ENCODE data around the gene TRIM39.
"Not testable (repeated sequence)": the region's sequence is repeated elsewhere in the genome, so short reads cannot be mapped to it uniquely, and the experiment has no call there.

The TRIM39 gene

DNA sequence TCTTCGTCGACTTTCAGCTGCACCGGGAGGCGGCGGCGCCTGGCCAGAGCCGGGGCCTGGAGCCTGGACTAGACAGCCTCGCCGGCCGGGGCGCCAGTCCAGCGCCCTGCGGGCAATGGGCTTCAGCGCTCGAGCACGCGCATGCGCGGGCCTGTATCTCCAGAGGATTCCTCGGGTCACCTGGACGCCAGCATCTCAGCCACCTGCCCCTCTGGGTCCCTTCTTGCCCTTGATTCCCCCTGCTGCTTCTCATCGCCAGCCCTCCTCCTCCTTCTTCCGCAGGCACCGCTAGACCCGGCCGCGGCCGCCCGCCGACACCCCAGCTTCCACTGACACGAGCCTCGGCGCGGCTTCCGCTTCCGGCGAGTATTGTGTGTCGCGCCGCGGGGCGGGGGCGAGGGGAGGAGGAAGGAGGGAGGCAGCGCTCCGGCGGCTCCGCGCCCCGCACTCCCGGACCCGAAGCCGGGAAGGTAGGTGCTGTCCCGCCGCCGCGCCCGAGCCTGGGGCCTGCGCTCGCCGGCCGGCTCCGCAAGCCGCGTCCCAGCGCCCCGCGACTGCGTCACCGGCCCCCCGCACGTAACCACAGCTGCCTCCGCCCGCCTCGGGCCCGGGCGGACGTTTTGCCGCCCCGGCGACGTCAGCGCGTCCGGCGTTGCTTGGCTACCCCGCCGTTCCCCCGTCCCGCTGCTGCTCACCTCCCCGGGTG lies at the start of gene TRIM39:
Gene TRIM39 (plus strand): TSS at position 402 of the 706 bp plus-strand sequence. CDS start 2,391 bp downstream, outside the sequence.
- DNase-seq, result peak; percentile 57

DNA sequence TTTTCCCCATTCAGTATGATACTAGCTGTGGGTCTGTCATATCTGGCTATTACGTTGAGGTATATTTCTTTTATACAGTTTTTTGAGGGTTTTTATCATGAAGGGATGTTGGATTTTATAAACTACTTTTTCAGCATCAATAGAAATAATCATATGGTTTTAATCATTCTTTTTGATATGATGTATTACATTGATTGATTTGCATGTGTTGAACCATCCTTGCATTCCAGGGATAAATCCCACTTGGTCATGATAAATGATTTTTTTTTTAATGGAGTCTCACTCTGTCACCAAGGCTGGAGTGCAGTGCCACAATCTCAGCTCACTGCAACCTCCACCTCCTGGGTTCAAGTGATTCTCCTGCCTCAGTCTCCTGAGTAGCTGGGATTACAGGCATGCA lies 45.7 kb upstream of the TRIM39 start:
- DNase-seq, result not testable (repeated sequence)

DNA sequence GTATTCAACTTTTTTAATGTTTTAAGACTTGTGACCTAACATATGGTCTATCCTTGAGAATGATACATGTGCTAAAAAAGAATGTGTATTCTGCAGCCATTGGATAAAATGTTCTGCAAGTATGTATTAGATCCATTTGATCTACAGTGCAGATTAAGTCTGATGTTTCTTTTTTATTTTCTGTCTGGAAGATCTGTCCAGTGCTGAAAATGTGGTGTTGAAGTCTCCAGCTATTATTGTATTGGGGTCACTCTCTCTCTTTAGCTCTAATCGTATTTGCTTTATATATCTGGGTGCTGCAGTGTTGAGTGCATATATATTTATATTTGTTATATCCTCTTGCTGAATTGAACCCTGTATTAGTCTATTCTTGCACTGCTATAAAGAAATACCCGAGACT lies 44.2 kb upstream of the TRIM39 start:
- no peak for DNase-seq

DNA sequence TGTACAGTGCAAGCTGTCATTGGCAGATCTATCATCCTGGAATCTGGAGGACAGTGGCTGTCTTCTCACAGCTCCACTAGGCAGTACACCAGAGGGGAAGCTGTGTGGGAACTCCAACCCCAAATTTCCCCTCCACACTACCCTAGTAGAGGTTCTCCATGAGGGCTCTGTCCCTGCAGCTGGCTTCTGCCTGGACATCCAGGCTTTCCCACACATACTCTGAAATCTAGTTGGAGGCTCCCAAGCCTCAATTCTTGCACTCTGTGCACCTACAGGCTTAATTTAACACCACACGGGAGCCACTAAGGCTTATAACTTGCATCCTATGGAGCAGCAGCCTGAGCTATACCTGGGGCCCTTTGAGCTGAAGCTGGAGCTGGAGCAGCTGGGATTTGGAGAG lies 43.0 kb upstream of the TRIM39 start:
- DNase-seq, result no peak

DNA sequence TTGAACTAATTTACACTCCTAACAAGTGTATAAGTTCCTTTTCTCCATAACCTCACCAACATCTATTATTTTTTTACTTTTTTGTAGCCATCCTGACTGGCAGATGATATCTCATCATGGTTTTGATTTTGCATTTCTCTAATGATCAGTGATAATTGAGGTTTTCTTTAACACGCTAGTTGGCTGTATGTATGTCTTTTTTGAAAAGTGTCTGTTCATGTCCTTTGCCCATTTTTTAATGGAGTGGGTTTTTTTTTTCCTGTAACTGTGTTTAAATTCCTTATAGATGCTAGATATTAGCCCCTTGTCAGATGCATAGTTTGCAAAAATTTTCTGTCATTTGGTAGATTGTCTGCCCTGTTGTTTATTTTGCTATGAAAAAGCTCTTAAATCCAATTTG lies 39.6 kb upstream of the TRIM39 start:
- no peak for DNase-seq

DNA sequence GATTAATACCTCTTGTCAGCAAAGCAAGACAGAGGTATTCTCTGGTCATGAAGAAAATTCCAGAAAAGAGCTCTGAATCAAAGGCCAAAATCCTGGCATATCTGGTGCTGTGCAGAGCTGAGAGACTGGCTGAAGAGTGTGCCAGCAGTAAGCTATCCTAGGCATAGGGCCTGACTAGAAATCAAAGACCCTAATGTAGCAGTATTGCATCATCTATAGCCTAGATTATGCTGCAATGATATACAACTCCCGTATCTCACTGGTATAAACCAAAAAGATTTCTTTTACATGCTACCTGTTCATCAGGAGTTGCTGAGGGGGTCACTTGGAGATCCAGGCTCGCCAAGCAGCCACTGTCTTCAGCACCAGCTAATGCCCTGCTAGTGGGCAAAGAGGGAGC lies 30.9 kb upstream of the TRIM39 start:
- no peak for DNase-seq

DNA sequence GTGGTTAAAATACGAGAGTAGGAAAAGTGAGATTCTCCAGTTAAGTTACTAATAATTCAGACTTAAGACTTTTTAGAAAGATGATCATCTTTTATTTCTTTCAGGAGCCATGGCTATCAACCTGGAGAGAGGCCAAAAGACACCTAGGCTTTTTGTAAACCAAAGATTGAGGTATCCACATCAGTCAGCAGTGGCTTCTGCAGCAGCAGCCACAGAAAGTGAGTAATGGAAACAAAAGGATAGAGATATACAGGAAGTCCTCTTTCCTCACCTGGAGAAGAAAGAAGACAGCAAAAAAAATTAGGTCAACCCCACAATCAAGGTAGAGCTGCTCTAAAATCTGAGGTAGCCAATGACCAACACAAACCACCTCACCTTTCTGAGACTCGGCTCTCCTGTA lies 22.7 kb upstream of the TRIM39 start:
- no peak for DNase-seq

DNA sequence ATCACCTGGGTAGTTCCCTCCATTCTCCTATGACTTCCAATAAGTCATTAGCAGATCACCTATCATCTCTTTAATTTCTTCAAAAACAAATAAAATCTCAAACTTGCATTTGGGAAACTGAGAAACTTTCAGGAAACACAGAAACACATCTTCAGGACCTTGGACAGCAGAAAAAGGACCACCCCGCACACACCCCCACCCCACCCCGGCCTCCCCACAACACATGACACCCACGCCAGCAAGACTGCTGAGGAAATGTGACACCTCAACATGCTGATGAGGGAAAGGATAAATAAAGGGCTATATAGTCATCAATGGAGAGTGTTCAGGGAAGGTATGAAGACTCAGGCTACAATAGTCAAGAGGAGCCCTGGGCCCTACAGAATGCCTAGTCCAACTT lies 15.6 kb upstream of the TRIM39 start:
- DNase-seq, result no peak

DNA sequence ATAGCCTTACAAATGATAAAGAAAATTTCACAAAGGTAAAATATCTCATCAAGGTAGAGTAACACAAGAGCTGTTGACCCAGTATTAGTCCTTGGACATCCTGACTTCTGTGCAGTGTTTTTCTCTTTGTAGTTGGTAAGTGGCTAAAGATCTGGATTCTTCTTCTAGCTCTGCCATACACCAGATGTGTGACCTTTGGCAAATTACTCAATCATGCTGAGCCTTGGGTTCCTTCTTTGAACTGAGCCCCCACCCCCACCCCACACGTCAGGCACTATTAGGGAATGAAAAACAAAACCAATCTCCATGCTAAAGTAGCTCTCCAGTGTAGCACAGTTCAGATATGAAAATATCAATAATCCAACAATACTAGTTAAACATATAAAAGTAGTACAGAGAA lies 15.1 kb upstream of the TRIM39 start:
- no peak for DNase-seq

DNA sequence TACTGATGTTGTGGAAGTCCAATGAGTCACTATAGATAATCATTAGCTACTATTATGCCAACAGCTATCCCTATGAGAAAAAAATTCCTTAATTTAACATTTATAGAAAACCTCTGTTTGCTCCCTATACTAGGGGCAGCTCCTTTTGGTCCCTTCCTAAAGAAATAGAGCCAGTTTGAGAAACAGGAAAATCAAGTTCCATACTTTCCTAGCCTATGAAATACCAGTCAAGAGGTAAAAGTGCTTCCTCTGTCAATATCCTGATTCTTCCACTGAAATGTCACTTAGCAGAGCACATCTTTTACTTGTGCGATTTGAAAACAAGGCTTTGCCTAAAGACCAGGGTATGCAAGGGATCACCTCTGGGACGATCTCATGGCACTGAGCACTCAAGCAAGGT lies 14.5 kb upstream of the TRIM39 start:
- DNase-seq, result no peak

DNA sequence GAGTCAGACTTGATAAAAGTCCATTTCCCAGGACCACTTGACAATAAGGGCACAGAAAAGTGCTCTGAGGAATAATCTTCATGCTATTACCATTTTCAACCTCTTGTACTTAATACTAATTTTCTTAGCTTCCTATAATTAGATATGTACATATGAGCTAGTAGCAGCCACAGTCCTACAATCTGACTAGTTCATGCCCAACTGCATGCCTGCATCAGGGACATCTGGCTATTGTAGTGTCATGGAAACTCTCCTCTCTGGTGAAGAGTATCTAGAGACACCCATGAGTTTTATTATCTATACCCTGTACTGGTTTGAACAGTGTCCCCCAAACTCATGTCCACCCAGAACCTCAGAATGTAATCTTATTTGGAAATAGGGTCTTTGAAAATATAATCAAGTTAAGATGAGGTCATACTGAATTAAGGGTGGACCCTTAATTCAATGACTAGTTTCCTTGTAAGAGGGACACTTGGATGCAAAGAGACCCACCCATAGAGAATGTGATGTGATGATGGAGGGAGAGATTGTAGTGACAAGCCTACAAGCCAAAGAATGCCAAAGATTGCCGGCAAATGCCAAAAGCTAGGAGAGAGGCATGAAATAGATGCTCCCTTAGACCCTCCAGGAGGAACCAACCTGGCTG lies 13.9 kb upstream of the TRIM39 start:
- no peak for DNase-seq

DNA sequence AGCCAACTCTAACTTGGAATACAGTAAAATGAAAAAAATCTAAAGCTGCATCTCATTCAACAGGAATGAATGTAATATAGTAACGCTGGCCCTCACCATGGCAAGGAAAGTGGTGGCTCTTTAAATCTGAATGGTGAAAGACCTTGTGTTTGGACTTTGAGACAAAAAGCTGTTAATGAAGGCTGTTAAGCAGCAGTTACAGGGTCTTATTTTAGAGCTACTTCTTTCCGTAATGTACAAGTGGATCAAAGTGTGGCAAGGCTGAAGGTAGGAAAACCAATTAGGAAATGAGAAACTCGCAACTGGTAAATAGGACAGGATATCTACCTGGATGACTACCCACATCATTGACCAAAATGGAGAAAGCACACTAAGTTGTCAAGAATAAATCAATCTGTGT lies 11.6 kb upstream of the TRIM39 start:
- no peak for DNase-seq

DNA sequence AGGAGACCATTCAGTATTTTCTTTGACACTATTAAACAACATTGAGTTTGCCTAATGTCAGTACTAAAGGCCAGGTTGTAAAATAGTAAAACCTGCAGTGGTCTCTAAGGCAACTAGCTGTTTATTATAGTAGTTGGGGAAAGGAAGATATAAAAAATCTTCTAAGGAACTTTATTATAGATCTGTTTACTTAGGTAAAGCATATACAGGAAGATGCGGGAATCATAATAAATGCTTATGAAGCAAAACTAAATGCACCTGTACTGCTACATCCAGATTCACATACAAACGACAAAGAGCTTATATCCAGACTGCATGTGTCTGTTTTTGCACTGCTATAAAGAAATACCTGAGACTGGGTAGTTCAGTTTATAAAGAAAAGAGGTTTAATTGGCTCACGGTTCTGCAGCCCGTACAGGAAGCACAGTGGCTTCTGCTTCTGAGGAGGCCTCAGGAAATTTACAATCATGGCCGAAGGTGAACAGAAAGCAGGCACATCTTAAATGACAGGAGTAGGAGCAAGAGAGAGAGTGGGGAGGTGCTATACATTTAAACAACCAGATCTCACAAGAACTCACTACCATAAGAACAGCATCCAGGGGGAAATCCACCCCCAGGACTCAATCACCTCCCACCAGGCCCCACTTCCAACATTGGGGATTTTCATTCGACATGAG lies 8.7 kb upstream of the TRIM39 start:
- no peak for DNase-seq

DNA sequence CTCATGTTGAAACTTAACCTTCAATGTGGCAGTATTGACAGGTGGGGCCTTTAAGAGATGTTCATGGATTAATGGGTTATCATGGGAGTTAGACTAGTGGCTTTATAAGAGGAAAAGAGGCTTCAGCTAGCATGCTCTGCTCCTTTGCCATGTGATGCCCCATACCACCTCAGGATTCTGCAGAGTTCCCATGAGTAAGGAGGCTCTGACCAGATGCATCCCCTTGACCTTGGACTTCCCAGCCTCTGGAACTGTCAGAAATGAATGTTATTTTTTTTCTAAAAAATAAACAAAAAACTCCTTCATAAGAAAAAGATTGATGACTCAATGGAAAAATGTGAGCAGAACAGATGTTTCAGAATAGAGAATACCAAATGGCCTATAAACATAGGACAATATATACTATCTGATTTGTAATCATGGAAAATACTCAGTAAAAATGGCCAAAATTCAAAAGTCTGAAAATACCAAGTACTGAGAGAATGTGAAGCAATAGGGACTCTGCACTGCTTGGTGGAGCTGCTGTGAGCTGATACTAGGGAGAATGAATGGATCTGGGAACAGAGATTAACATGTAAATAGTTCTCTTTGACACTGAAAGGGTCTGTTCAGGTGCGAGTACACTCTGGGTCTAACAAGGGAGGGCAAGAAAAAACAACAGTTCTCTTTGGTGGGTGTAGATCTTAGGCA lies 7.4 kb upstream of the TRIM39 start:
- DNase-seq, result no peak

DNA sequence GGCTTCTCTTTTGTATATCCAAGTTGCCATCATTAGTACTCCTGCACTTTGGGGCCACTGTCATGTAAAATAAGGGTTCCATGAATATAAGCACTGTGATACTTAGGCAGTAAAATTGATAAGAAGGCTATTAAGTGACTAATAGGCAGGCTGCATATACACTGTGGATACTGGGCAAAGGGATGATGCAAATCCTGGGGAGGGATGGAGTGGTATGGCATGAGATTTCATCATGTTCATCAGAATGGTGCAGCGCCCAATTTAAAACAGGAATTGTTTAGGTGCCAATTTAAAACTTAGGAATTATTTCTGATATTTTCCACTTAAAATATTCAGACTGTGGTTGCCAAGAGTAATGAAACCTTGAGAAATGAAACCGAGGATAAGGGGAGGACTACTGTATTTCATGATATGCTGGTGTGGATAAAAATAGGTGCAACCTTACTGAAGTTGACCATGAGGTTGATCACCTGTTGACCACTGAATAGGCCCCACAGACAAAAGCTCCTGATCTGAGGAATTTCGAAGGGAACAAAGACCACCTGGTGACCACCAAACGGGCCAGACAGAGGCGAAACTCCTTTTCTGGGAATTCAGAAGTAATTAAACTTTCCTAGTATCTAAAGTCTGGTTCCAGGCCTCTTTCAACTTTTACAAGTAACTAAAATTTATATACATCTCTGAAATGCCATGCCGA lies 4.9 kb upstream of the TRIM39 start:
- DNase-seq, result no peak

DNA sequence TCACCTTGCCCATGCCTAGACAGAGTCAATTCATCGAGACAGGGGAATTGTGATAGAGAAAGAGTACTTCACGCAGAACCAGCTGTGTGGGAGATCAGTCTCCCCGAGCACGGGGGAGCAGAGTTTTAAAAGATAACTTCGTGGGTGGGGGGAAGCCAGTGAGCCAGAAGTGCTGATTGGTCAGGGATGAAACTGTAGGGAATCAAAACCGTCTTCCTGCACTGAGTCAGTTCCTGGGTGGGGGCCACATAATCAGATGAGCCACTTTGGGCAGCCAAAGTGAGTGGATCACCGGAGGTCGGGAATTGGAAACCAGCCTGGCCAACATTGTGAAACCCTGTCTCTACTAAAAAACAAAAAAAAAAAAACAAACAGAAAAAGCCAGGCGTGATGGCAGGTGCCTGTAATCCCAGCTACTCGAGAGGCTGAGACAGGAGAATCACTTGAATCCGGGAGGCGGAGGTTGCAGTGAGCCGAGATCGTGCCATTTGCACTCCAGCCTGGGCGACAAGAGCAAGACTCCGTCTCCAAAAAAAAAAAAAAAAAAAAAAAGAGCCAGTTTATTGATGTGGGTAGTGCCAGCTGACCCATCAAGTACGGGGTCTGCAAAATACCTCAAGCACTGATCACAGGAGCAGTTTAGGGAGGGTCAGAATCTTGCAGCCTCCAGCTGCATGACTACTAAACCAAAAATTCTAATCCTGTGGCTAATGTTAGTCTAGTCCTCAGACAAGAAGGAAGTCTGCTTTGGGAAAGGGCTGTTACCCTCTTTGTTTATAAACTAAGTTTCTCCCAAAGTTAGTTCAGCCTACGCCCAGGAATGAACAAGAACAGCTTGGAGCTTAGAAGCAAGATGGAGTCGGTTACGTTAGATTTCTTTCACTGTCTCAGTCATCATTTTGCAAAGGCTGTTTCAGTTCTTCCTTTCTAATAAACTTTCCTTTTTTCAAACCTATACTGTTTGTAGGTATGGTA lies 3.9 kb upstream of the TRIM39 start:
- DNase-seq, result no peak

DNA sequence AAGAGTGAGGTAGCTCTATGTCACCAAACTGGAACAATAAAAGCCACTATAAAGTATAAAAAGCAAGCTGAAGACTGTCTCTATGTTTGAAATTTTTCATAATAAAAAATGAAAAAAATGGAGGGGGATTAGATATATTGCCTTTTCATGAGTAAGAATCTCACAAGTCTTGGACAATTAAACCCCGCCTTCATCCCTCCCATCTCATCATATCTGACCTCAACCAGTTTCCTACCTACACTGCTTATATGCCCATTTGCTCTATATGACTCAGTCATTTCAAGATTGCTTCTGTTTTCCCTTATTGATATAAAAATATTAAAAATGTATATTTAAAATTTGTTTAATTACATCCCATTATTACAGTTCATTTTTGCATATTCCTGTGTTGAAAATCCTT lies 2.9 kb upstream of the TRIM39 start:
- no peak for DNase-seq

DNA sequence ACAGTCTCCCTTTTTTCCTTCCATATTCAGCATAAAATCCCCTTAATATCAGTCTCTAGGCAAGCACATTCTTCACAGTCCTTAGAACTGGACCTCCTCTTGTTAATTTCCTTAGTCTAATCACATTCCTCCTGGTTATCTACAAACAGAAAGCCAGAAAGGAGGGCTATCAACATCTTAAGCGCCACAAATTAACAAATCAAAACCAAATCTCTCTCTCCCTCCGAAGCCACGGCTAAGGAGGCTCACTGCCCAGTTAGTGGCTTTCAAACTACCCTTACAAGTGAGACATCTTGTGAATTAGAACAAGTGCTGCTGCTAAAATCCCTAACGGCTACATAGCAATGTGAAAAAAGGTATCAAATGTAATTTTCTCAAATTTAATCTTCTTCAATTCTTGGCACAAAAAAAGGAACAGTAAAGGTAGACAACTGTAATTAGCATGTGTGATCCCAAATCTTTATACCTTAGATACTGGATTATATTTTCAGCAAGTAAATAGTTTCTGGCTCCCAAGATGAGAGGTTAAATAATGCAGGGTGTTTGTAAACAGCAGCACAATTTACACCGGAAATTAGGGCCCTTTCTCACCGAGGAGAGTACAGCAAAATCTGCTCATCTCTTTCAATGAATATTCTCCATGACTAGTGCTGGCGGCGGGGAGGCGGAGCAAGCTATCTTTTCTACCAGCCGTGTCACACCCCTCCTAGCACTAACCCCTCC lies 1.4 kb upstream of the TRIM39 start:
- DNase-seq, result peak; percentile 6

DNA sequence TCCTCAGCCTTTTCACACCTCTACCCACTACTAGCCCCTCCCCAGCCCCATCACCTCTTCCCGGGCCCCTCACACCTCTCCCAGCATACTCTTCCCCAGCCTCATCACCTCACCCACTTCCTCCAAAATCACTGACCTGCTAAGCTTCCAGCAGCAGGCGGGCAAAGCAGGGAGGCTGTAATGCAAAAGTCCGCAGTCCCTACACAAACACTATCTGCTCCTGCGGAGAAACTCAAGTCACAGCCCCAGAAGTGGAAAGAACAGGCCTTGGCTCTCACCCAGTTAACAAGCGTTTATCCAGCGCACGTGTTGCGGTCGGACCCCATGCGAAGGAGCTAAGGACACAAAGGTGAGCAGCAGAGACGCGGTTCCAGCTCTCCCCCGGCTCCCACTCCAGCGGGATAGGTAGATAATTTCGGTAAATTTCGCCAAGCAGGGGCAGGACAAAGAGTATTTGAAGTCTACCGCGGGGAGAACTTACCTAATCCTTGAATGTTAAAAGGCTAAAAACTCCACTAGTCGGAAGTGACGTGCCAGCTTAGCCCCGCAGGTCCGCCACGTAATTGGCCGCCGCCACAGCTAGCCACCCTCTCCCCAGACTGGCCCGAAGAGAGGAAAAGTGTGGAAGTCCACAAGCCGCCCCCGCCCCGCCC lies 728 bp upstream of the TRIM39 start:
- DNase-seq, result peak; percentile 57

DNA sequence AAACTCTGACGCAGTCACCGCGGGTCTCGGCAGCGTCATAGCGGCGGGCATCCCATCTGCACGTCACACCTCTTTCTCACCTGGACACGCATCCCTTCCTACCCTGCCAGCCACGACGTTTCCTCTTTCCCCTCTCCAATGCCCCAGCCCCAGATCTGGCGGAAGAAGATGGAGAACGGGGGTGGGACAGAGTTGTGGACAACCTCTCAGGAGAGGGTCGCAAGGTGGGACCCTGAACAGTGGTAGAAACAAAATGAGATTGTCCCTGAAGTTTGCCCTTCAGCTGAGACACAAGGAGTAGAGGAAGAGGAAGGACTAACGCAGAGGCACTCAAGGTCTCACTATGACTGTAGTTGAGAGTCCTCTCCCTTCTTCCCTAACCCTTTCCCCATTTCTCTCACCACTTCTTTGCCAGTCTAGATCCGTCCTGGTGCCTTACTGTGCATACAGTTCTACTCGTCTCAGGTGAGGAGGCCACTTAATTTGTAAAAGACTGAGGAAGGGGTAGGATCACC lies 562 bp downstream of the TRIM39 start:
- DNase-seq, result no peak

Measured in NCI-H1436 treated with DMSO at 0.1 percent for 48 hours (cell line).